Subcutaneous adipose tissue (tissue), 4 donors: ENCODE results near the gene ATP6V1D. TPM values are rescaled to one million over a fixed set of nuclear protein-coding genes. Genes with fewer than 3 reads are reported as not detected.

Experiments
- total RNA-seq, 4 donors: library from RNA; depleted of rRNA; stranded (reverse); fragments of >200 nt; gene quantifications; one replicate each; pipeline ENCODE4 v1.1.0, GENCODE V29; 2016
- TF ChIP-seq, protein P1 (sequence below): fragments of 450-650 bp; IDR thresholded peaks from one replicate; pipeline ENCODE4 v1.5.1; 2016; ENCODE audit warnings: low read depth, mild to moderate bottlenecking, control low read depth, antibody characterized with exemption, moderate library complexity

ATP6V1D gene
- total RNA-seq, 4 donors from 2014 or later, result 52.6 to 91.1 (median 62.7) TPM

DNA sequence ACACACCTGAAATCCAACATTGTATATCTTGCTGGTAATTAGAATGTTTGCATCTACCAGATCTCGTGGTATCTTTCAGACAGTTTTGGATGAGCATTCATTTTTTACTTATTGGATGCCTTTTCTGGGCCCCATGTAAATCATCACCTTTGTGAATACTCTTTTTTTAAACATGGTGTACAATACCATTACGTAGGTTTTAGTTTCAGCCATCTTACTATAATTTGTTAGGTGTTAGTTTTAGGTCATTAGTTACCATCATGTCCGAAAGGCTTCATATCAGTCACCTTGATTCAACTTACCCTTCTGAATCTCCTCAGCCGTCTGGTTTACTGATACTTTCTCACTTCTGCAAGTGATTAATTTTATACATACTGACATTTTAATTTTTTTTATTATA is 5.9 kb upstream of the ATP6V1D start:
- TF ChIP-seq, protein P1, sequence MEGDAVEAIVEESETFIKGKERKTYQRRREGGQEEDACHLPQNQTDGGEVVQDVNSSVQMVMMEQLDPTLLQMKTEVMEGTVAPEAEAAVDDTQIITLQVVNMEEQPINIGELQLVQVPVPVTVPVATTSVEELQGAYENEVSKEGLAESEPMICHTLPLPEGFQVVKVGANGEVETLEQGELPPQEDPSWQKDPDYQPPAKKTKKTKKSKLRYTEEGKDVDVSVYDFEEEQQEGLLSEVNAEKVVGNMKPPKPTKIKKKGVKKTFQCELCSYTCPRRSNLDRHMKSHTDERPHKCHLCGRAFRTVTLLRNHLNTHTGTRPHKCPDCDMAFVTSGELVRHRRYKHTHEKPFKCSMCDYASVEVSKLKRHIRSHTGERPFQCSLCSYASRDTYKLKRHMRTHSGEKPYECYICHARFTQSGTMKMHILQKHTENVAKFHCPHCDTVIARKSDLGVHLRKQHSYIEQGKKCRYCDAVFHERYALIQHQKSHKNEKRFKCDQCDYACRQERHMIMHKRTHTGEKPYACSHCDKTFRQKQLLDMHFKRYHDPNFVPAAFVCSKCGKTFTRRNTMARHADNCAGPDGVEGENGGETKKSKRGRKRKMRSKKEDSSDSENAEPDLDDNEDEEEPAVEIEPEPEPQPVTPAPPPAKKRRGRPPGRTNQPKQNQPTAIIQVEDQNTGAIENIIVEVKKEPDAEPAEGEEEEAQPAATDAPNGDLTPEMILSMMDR, result no peak

DNA sequence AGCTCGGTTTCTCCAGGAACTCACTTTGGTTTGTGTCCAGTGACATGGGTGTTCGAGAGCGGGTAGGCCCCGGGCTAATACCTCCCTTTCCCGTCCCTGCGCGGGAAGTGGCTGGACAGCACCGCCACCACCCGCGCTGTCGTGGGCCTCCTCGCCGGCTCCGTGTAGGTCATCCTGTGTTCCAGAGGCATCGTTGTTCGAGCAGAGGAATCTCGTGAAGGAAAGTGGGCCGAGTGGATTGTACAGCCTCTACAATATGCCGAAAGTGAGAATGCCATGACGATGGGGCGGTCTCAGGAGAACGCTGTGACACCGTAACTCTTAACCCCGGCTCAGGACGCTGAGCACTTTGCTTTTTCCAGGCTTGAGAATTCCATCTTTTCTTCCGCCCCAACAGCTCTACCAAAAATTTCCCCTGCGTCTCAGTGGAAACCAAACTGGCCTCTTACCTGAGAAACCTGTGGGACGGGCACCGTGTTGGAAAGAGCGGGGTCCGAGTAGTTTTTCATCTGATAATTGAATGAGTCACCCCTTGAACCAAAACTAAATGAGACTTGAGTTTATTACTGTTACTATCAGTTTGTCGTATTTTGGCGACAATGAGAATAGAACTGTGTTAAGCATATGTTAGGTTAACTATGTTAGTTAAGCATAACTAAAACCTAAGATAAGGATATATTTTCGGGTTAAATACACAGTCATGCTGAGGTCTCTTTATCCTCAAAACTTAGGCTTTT is 1.0 kb upstream of the ATP6V1D start:
- TF ChIP-seq, protein P1, result no peak

DNA sequence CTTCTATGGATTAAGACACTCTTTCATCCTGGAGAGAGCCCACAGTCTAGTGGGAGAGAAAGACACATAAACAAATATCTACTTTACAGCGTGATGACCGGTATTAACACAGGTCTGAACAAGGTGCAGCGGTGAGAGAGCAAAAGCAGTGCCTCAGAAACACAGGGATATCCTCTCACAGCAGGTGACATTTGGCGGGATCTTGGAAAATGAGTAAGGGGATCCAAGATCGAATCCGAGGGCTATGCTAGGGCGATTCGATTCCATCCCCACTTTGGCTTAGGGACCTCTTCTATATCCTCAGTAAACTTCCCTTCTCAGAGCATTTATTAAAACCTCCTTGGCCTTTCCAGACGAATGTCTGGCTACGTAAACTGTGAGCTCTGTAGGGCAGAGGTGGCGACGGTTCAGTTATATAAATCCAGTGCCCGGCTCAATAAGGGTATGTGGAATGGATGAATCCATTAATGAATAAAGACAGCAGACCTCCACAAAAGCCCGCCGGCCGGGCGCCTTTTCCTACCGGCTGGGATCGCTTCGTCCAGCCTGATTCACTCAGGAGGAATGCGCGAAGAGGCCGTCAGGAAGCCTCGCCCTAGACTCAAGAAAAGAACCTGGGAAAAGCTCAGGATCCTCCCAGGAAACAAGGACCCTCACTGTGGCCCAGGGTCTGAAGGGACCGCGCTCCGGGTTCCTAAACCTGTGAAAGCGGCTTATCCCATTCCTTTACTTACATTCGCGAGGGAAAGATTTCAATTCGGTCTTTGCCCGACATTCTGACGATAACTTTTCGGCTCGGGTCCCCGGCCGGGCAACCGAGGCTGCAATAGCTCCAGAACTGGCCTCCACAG is 455 bp downstream of the ATP6V1D start:
- TF ChIP-seq, protein P1, result no peak

DNA sequence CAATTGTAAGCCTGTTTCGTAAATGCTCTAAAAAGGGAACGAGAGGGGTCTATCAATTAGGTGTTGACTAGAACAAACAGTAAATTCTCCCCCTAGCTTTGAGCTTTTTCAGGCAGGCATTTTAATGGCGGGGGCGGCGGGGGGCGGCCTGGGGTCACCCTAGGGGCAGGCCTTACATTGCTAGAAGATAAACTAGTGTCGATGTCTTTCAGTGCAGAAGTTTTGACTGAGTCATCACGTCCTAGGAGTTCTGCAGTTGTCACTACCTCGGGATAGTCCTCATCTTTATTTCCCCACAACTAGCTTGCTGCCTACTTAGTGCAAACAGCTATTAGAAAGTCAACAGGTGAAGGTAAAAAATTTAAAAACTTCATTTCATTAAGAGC is 1.6 kb downstream of the ATP6V1D start:
- TF ChIP-seq, protein P1, result no peak

DNA sequence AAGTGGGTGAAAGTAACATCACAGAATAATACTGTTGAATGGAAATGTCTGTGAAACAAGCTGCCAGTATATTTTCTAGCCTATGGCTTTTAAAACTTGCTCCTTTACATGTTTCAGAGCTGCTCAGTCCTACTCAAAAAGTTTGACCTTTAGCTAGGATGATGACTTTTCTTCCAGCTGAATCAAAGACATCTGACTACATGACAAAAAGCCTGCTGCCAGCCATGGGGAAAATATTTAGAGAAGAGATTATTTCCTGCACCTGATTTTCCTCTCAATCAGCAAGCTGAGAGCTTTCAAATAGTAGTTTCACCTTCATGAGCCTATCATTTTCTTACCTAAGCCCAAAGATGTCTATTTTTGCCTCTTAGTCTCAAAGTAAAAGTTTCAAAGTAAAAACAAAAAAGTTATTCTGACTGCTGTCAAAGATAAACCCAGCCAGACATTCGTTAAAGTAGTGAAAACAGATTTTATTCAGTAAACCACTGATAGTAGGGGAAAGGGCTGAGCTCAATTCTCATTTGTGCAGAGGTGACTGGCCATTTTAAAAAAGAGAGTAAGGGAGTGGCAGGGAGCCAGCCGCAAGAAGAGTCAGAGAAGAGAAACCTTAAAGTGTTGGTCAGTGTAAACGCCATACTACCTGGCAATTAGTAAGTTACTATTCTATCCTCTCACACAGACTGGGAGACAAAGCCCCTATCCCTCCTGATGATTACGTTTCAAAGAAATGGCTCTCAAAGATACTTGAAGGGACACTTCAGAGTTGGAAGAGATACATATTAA is 2.2 kb downstream of the ATP6V1D start:
- TF ChIP-seq, protein P1, result no peak

DNA sequence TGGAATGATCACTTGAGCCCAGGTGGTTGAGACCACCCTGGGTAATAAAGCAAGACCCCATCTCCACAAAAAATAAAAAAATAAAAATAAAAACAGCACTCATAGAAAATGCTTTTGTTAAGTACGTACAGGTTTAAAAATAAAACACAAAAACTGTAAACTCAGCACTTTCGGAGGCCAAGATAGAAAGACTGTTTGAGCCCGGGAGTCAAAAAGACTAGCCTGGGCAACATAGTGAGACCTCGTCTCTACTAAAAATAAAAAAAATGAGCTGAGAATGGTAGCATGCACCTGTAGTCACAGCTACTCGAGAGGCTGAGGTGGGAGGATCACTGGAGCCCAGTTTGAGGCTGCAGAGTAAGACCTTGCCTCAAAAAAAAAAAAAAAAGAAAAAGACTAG is 7.5 kb downstream of the ATP6V1D start:
- TF ChIP-seq, protein P1, result no peak

DNA sequence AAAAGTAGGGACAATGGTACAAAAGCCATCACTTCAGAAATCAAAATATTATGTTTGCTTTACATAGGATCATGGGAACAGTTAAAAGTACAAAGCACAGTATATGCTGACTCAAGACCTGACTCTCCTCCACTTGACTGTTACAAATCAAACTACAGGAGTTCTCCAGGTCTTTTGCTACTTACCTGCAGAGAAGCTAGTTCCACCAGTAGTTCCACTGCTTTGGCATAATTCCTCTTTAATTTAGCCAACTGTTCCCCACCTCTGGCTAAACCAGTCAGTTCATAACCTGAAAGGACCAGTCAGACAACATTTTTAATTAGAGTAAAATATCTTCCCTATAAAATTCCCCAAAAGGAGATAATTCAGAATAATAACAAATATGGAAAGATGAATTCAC is 14.0 kb downstream of the ATP6V1D start:
- TF ChIP-seq, protein P1, result no peak
